SK-N-SH treated with all-trans-retinoic acid at 6 μM for 48 hours (cell line): ENCODE data around the gene GRIK4.
A peak's percentile ranks its signal among the peaks of the same experiment; 100 is the strongest.

Experiments used
- ATAC-seq: fragments of 200-7000 bp; cut with Tn5 transposase; 3 replicates; pipeline ENCODE4 v1.9.1; 2020; ENCODE audit warnings: mild to moderate bottlenecking, moderate library complexity
- ARNTL ChIP-seq: fragments of 450-650 bp; formaldehyde crosslinking; IDR thresholded peaks from 2 replicates; pipeline ENCODE4 v1.5.0; 2020; ENCODE audit warnings: low read depth, mild to moderate bottlenecking, moderate library complexity, borderline replicate concordance
- BACH2 ChIP-seq: fragments of 250-450 bp; sonication (Bioruptor Pico); IDR thresholded peaks from 2 replicates; pipeline ENCODE4 v1.9.0; 2021; ENCODE audit warnings: mild to moderate bottlenecking, borderline replicate concordance
- CSDC2 ChIP-seq: fragments of 250-450 bp; sonication (Bioruptor Pico); IDR thresholded peaks from 2 replicates; pipeline ENCODE4 v1.5.0; 2020; ENCODE audit warnings: mild to moderate bottlenecking, moderate library complexity
- ESRRG ChIP-seq: fragments of 250-450 bp; sonication (Bioruptor Pico); IDR thresholded peaks from 2 replicates; pipeline ENCODE4 v1.6.1; 2021; ENCODE audit warnings: mild to moderate bottlenecking
- GLIS3 ChIP-seq: fragments of 250-450 bp; sonication (Bioruptor Pico); IDR thresholded peaks from 2 replicates; pipeline ENCODE4 v1.5.0; 2020; ENCODE audit warnings: mild to moderate bottlenecking, moderate library complexity
- OSR1 ChIP-seq: fragments of 250-450 bp; sonication (Bioruptor Pico); IDR thresholded peaks from 2 replicates; pipeline ENCODE4 v1.8.0; 2022; ENCODE audit warnings: moderate library complexity, mild to moderate bottlenecking, inconsistent platforms
- PPARA ChIP-seq: fragments of 250-450 bp; sonication (Bioruptor Pico); IDR thresholded peaks from 2 replicates; pipeline ENCODE4 v1.5.0; 2020; ENCODE audit warnings: mild to moderate bottlenecking, borderline replicate concordance
- SNAI2 ChIP-seq: fragments of 250-450 bp; sonication (Bioruptor Pico); IDR thresholded peaks from 2 replicates; pipeline ENCODE4 v1.5.0; 2020; ENCODE audit warnings: mild to moderate bottlenecking, moderate library complexity
- TCF4 ChIP-seq: fragments of 250-450 bp; sonication (Bioruptor Pico); IDR thresholded peaks from 2 replicates; pipeline ENCODE4 v1.8.0; 2021; ENCODE audit warnings: mild to moderate bottlenecking, moderate library complexity, borderline replicate concordance
- TOX ChIP-seq: fragments of 250-450 bp; sonication (Bioruptor Pico); IDR thresholded peaks from 2 replicates; pipeline ENCODE4 v1.8.0; 2021; ENCODE audit warnings: mild to moderate bottlenecking, moderate library complexity, borderline replicate concordance
- ZC3H10 ChIP-seq: fragments of 250-450 bp; sonication (Bioruptor Pico); IDR thresholded peaks from 2 replicates; pipeline ENCODE4 v1.5.1; 2021; ENCODE audit warnings: mild to moderate bottlenecking, moderate library complexity
- ZFP3 ChIP-seq: fragments of 250-450 bp; sonication (Bioruptor Pico); IDR thresholded peaks from 2 replicates; pipeline ENCODE4 v1.5.0; 2020; ENCODE audit warnings: mild to moderate bottlenecking, moderate library complexity
- ZFP30 ChIP-seq: fragments of 450-650 bp; formaldehyde crosslinking; IDR thresholded peaks from 2 replicates; pipeline ENCODE4 v1.5.0; 2022; ENCODE audit warnings: mild to moderate bottlenecking, moderate library complexity
- ZNF565 ChIP-seq: fragments of 450-650 bp; formaldehyde crosslinking; conservative IDR thresholded peaks from 2 replicates; pipeline ENCODE4 v1.5.0; 2020; ENCODE audit warnings: low read depth, mild to moderate bottlenecking, moderate library complexity
- ZNF70 ChIP-seq: fragments of 450-650 bp; formaldehyde crosslinking; IDR thresholded peaks from 2 replicates; pipeline ENCODE4 v1.5.0; 2020; ENCODE audit warnings: mild to moderate bottlenecking, moderate library complexity
- ZNF8 ChIP-seq: fragments of 450-650 bp; formaldehyde crosslinking; IDR thresholded peaks from 2 replicates; pipeline ENCODE4 v1.5.0; 2020; ENCODE audit warnings: mild to moderate bottlenecking, moderate library complexity
- TF ChIP-seq, protein P1 (sequence below): fragments of 250-450 bp; sonication (Bioruptor Pico); IDR thresholded peaks from 2 replicates; pipeline ENCODE4 v1.8.0; 2021; ENCODE audit warnings: low read depth, mild to moderate bottlenecking, moderate library complexity, borderline replicate concordance
- TF ChIP-seq, protein P2 (sequence below): fragments of 250-450 bp; sonication (Bioruptor Pico); IDR thresholded peaks from 2 replicates; pipeline ENCODE4 v1.8.0; 2020; ENCODE audit warnings: mild to moderate bottlenecking, moderate library complexity, borderline replicate concordance

The GRIK4 gene

GRCh38 chr11:120814531-120815318 lies 303.2 kb downstream of the GRIK4 start:
- ATAC-seq: no peak
- peak; percentile 68; the same call in 1 of the 2 replicates for TF ChIP-seq TCF4
- TF ChIP-seq ZC3H10 (CRISPR knock-in tag): no peak

GRCh38 chr11:120815319-120816100 lies 304.0 kb downstream of the GRIK4 start:
- no peak for ATAC-seq
- TF ChIP-seq PPARA (CRISPR knock-in tag): no peak
- TF ChIP-seq, all 23 proteins: peak for 0

- TF ChIP-seq ZNF565 (CRISPR knock-in tag) (no peak), SNAI2 (CRISPR knock-in tag) (no peak), GLIS3 (no peak), ZNF8 (no peak), ARNTL (CRISPR knock-in tag) (no peak), TOX (no peak), ZNF70 (no peak), ZFP3 (CRISPR knock-in tag) (no peak), ZFP30 (CRISPR knock-in tag) (no peak), PPARA (CRISPR knock-in tag) (no peak), TCF4 (no peak), BACH2 (no peak)
- TF ChIP-seq, protein P1, sequence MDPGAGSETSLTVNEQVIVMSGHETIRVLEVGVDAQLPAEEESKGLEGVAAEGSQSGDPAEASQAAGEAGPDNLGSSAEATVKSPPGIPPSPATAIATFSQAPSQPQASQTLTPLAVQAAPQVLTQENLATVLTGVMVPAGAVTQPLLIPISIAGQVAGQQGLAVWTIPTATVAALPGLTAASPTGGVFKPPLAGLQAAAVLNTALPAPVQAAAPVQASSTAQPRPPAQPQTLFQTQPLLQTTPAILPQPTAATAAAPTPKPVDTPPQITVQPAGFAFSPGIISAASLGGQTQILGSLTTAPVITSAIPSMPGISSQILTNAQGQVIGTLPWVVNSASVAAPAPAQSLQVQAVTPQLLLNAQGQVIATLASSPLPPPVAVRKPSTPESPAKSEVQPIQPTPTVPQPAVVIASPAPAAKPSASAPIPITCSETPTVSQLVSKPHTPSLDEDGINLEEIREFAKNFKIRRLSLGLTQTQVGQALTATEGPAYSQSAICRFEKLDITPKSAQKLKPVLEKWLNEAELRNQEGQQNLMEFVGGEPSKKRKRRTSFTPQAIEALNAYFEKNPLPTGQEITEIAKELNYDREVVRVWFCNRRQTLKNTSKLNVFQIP (CRISPR knock-in tag): no peak
- TF ChIP-seq, protein P2, sequence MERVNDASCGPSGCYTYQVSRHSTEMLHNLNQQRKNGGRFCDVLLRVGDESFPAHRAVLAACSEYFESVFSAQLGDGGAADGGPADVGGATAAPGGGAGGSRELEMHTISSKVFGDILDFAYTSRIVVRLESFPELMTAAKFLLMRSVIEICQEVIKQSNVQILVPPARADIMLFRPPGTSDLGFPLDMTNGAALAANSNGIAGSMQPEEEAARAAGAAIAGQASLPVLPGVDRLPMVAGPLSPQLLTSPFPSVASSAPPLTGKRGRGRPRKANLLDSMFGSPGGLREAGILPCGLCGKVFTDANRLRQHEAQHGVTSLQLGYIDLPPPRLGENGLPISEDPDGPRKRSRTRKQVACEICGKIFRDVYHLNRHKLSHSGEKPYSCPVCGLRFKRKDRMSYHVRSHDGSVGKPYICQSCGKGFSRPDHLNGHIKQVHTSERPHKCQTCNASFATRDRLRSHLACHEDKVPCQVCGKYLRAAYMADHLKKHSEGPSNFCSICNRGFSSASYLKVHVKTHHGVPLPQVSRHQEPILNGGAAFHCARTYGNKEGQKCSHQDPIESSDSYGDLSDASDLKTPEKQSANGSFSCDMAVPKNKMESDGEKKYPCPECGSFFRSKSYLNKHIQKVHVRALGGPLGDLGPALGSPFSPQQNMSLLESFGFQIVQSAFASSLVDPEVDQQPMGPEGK (CRISPR knock-in tag): no peak
- no peak for ATAC-seq
These were observed 304.6 kb downstream of the GRIK4 start for GRCh38 chr11:120816176-120816575.

GRCh38 chr11:120816711-120817110 lies 305.2 kb downstream of the GRIK4 start:
- TF ChIP-seq ZNF565 (CRISPR knock-in tag) (no peak), ESRRG (CRISPR knock-in tag) (no peak), TOX (no peak), ZC3H10 (CRISPR knock-in tag) (no peak), CSDC2 (CRISPR knock-in tag) (no peak)
- ATAC-seq: no peak

DNA sequence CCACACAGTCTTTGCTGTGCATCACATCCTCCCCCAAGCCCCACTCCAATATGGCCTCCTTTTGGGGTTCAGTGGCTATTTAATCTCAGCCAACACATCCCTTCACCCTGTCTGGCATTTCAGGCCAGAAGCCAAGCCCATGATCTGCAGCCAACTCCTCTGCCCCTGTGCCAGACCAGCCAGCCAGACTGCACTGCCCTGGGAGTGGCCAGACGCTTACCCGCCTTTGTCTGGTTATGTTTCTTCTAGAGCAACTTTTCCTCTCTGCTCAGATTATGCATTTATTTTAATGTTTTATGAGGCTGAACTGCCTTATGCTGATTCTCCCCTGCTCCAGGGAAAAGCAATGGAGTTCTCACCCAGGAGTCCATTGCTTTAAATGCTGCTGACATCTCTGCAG lies 305.6 kb downstream of the GRIK4 start:
- no peak for ATAC-seq

More for the DNA sequence above, 305.6 kb downstream of the GRIK4 start:
- TF ChIP-seq ZNF565 (CRISPR knock-in tag) (no peak), ARNTL (CRISPR knock-in tag) (no peak), TCF4 (no peak), ZNF70 (no peak), ESRRG (CRISPR knock-in tag) (no peak), OSR1 (CRISPR knock-in tag) (no peak), PPARA (CRISPR knock-in tag) (no peak), ZFP30 (CRISPR knock-in tag) (no peak)
- TF ChIP-seq, protein P2 (CRISPR knock-in tag): no peak
